NK-92 treated with Interleukin-12 subunit alpha and Interleukin-12 subunit beta, amount 100 ng/mL, for 24 hours (cell line): ENCODE data around the gene CDK15.

ENCODE experiments used
- DNase-seq: peaks from one replicate; lab custom pipeline; 2025; lab: John Stamatoyannopoulos, UW

Gene CDK15

DNA sequence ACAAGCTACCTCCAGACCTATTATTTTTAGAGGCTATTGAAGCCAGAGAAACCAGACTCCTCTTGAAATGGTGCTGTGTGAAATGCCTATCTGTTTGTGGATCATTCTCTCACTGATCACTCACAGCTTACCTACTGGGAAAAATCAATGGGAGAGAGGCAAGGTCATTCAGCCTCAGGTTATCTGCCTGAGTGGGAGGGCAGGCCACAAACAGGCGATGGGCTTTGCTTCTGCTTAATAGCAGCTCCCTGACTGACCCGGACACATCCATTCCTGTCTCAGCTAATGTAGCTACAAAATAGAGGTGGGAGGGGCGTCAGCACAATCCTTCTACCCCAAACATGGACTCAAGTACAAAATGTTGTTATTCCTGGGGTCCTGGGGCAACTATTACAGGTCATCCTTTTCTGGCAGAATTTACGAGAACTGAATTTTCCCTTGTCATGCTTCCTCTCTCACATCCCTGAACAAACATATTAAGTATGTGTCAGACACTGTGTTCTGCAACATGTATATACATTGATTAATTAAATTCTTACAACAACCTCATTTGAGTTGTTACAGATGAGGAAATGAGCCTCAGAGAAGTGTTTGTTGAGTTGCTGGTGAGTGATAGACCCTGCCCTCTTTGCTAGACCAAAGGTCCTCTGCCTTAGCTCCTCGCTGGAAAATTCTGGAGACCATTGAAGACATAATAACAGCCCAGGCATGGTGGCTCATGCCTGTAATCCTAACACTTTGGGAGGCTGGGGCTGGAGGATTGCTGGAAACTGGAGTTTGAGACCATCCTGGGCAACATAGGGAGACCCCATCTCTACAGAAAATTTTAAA lies 60.5 kb downstream of the CDK15 start:
- DNase-seq = no peak

DNA sequence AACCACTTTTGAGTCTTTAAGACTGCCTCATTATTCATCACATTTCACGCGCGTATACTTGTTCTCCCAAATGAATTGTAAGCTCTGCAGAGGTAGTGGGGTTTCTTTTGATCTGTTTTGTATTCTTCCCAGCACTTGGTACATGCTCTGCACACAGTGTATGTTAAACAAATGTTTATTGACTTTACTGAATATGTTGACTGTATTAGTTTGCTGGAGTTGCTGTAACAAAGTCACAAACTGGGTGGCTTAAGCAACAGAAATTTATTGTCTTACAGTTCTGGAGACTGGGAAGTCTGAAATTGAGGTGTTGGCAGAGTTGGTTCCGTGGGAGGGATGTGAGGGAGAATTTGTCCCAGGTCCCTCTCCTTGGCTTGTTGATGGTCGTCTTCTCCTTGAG lies 65.1 kb downstream of the CDK15 start:
- DNase-seq = no peak

DNA sequence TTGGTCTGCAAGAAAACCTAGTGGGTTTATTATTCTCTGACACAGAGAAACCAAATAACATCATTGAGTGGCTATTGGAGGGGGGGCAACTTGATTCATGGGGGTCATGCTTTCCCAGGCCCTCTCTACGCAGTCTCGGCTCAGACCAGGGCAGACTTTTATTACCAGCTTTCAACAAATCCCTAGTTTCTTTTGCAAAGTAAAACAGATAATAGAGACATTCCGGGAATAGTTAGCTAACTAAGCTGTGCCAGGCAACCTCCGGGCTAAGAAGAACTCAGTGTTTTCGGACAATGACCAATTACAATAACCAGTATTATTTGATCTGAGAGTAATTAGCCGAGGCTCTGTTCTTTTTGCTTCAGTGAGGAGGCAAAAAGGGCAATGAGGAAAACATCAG lies 66.3 kb downstream of the CDK15 start:
- DNase-seq = no peak

DNA sequence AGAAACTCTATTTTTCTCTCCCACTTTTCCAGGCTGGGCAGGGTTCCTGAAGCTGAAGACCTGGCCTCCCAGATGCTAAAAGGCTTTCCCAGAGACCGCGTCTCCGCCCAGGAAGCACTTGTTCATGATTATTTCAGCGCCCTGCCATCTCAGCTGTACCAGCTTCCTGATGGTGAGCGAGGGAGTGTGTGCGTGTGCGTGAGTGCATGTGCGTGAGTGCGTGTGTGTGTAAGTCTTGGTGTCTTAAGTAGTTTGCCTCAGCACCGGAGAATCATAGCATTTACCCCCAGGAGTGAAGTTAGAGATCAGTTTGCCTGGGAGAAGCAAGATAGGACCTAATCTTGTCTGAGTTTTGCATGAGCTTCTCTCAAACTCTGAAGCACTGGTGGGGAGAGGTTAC lies 73.7 kb downstream of the CDK15 start:
- no peak for DNase-seq

DNA sequence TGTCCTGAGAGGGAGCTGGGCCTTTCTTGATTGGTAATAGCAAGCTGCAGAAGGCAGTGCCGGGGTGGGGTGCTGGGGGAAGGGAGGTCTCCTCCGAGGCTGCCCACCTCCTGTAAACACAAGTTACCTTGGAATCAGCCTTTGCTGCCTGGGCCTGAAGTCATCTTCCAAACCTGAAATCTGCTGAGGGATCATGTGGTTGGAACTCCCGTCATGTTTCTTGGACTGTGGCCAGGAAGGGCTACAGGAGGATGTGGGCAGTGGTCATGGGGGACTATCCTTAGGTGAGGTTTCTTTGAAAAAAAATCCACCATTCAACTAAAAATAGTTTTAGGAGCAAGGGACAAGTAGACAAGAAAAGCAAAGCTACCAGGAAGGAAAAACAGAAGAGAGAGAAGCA lies 74.2 kb downstream of the CDK15 start:
- no peak for DNase-seq

DNA sequence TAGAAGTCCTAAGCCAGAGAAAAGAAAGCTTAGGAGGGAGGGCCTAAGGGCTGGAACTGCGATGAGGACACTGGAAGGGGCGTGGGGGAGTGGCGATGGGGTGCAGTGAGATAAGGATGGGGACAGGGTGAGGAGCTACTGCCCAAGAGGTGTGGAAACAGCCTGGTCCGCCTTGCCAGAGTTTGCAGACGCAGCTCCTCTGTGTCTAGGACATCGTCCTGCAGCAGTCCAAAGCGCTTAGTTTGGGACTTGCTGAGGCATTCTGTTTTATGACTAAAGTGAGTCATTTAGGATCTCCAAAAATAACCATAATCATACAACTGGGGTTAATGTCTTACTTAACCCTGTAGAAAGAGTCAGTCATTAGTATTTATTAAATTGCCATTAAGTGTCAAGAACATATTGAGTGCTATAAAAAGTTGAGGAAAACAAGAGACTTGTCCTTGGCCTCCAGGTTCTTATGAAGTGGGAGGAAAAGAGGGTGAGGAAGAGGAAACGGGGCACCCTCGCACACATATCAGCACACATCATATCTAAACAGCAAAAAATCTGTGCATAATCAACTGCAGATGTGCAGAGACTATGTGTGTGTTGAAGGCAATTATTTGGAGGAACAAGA lies 74.8 kb downstream of the CDK15 start:
- DNase-seq = no peak

DNA sequence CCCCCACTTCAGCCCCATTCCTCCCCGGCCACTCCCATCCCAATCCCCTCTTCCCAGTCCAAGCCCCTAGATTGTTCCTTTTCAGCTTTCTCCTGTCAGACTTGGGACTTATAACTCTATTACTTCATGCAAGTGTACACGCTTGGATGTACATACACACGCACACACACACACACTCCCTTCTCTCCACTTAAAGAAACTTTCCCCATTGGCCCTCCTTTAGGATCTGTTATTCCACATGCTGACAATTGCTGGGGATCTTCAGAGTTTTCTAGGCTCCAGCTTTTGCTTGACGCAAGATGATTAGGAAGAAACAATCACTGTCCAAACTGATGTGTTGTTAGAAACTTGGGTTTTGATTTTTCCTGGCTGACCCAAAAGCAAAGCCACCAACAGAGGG lies 75.4 kb downstream of the CDK15 start:
- DNase-seq = no peak

DNA sequence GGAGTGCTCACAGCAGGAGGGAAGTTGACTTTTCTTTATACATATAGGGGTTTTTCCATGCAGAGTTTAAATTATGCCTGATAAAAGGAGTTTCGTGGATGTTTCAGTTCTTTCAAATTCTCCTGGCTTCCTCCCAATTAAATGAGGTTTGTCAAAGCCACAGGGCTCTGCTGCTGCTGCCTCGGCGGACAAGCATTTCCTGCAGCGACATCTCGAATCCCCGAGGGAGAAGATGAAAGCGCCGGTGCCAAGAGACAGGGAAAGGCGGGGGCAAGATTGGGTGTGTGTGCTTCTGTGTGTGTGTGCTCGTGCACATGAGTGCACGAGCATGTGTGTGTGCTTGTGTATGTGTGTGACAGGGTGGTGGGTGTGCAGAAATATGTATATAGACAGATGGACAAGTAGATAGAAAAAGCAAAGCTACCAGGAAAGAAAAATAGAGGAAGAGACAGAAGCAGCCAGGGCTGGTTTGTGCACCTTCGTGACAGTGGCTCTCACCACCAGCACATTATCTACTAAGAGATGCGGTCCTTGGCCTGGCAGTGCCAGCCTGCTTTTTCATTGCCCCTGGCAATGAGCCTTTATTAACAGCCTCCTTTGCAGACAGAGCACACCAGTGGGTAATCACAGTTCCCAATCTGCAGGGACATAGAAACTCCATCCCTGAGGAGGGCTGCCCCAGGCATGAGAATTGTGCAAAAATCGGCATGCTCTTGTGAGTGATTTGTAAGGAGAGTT lies 76.2 kb downstream of the CDK15 start:
- DNase-seq = no peak

DNA sequence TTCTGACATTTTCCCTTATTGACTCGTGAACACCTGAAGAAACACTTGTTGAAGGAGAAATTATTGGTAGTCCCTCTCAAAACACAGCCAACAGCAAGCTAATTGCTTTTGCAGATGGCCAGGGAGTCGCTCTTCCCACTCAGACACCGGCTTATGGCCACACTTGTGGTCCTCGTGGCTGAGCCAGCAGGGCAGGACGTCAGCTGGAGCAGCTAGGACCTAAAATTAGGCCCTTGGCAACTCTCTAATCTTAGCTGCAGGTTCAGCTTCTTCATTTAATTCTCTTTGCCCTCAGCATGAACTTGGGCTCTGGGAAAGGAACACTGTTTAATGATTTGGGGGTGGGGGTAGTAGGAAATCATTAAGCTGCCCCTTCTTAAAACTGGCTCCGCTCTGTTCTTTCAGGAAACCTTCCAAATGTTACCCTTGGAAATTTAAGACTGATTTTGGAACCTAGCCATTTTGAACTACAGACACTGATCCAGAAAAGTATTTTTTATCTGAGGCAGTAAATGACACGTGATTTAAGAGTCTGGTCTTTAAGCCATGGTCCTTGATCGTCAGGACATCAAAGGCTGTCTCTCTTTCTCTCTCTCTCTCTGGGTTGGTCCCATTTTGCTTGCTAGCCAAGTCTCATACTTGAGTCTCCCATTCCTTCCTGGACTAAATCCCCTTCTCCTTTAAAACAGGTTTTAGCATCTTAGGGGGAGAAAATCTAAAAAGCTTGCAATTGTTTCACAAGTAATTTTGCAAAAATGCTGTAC lies 77.5 kb downstream of the CDK15 start:
- no peak for DNase-seq

DNA sequence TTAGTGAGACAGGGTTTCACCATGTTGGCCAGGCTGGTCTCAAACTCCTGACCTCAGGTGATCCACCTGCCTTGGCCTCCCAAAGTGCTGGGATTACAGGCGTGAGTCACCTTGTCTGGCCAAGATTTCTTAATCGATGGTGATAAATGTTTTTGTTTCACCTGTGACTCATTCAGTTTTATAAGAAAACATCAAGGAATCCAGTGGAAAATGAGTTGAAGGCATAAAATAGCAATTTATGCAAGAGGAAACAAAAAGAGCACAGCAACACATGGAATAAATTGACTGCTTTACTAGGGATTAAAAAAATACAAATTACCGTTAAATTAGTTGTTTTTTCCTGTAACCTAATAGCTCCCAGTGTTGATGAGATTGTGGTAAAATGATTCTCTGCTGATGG lies 80.2 kb downstream of the CDK15 start:
- DNase-seq = no peak

DNA sequence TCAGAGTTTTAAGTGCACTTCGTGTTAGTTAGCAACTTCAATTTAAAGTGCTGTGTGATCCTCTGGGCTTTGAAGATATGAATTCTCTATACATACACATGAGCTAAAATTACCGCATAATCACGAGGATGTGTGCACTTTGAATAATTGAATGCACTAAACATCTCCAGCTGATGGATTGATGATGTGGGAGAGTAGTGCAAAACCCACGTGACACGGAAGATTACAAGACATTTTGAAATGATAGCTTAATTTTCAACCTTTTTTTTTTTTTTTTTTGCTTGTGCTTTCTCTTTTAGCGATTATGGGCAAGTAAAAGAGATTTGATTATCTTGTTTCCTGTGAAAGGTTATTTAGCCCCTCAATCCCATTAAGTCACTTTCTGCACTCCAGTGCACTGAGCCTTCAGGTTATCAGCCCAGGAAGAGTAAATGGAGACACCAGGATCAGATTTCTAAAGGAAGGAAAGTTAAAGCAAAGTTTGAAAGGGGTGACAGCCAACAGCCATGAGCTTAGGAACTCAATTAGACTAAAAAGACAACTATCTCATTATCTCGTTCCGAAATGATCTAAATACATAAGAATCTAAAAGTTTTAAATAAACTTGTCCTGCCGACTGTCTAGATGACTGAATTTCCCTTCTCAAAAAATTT lies 81.6 kb downstream of the CDK15 start:
- DNase-seq = no peak

DNA sequence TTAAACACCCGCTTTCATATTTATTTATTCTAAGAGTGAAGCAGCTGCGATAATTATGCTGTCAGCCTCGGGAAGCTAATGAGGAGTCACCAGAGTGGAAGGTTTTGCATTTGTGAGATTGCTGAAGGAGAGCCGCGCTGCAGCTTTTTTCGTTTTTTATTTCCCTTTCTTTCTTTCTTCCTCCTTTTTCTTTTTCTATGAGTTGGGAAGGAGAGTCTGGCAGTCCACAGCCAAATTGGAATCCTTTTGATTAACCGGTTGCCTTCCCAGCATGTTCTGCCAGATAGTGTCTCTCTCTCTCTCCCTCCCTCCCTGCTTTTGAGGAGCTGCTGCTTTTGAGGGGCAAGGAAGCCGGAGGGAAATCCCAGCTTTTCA lies 82.1 kb downstream of the CDK15 start:
- no peak for DNase-seq

DNA sequence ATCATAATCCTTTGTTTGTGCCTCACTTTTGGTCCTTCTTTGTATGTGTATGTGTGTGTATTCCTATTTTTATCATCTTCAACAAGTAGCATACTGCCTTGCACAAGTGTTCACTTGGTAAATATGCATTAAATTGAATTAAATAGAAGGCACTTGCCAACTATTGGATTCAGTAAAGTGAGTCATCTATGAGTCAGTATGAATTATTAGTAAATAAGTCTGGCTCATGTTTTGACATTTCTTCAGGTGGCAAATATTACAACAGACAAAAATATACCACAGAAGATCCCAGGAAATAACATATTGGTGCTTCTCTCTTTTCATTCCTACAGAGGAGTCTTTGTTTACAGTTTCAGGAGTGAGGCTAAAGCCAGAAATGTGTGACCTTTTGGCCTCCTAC lies 84.1 kb downstream of the CDK15 start:
- no peak for DNase-seq

DNA sequence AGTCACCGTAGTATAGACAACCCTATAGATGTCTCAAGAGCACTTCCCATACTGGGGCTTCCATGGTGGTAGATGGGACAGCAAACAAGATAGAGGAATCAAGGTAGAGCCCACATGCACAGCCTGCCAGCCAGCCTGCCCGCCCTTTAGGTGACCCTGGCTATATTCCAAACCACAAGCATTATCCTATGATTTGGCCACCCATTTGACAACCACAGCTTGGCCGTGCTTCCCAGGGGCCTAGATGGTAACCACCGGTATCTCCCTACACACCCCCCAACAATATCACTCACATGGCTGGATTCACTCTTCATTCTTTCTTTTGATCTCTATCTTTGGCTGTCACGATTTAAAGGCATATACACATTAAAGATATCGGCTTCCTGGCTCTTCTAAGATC lies 85.3 kb downstream of the CDK15 start:
- DNase-seq = no peak

DNA sequence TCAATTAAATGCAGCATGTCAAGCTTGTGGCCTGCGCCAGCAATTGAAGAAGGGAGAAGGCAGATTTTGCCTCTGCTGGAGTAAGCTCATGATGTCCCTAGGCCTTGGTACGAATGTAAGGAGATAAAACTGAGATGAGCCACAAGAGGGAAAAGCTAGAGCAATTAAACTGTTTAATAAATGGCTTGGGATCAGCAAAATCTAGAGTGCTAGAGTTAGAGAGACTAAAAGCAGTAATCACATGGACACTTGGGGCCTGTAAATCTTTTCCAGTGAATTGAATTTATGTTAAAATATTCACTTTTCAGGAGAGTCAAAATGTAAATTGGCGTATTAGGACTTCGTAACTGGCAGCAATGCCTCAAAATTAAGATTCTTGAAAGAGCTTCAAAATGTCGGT lies 86.2 kb downstream of the CDK15 start:
- no peak for DNase-seq

DNA sequence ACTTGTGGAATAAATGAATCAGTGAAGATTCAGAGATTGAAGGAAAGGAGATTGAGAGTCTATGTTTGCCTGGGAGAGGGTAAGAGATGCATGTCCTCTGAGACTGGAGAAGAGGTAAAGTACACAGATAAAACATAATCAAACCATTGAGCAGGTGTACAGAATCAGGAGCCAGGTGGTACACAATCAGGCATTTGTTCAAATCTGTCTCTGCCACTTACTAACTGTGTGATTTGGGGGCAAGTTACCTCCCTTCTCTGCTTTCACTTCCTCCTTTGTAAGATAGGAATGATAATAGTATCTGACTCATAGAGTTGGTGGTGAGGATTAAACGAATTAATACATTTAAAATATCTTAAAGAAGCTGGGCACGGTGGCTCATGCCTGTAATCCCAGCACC lies 94.0 kb downstream of the CDK15 start:
- DNase-seq = no peak

DNA sequence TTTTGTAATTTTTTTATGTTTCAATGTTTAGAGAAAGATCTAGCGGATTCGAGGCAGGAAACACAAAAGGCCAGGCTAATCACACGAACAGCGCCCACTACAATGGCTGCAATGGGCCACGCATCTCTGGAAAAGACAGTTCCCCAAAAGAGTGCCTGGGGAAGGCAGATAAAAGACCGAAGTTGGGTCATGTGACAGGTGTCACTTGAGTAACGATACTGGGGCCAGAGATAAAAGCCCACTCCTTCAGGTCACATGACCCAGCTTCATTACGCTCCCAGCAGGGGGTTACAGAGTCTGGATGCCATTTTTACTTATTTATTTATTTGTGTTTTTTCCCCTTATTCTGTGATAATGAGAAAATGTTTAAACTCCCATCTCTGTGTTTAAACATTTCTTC lies 95.4 kb downstream of the CDK15 start:
- no peak for DNase-seq

DNA sequence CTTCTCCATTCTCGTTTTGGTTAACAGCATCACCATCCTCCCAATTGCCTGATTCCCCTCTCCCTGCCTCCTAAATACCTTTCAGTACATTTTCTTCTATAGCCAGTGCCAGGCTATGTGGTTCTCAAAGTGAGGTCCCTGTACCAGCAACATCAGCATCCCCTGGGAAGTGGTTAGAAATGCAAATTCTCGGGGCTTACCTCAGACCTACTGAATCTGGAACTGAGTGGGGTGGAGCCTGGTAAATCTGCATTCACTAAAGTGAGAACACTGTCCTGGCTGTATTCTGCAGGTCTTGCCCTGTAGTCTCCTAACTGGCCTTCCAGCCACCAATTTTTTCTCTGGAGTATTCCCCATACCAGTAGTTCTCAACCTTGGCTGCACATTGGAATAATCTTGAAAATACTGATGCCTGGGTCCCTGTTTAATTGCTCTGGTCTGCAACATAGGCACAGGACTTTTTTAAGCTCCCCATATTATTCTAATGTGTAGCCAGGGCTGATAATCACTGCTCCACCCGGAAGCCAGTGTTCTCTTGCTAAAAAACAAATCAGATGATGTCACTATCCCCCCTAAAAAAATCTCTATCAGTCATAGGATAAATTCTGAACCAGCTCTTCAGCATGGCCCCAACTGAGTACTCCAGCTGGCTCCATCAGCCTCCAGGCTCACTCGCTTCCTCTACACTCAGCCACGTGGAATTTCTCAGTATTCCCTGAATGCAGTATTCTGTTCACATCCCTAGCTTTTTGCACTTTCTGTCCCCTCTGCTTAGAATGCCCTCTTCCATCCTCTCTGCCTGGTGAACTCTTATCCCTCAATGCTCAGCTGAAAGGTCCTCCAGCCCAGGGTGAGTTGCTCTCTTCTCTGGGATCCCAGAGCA lies 98.4 kb downstream of the CDK15 start:
- DNase-seq = no peak

DNA sequence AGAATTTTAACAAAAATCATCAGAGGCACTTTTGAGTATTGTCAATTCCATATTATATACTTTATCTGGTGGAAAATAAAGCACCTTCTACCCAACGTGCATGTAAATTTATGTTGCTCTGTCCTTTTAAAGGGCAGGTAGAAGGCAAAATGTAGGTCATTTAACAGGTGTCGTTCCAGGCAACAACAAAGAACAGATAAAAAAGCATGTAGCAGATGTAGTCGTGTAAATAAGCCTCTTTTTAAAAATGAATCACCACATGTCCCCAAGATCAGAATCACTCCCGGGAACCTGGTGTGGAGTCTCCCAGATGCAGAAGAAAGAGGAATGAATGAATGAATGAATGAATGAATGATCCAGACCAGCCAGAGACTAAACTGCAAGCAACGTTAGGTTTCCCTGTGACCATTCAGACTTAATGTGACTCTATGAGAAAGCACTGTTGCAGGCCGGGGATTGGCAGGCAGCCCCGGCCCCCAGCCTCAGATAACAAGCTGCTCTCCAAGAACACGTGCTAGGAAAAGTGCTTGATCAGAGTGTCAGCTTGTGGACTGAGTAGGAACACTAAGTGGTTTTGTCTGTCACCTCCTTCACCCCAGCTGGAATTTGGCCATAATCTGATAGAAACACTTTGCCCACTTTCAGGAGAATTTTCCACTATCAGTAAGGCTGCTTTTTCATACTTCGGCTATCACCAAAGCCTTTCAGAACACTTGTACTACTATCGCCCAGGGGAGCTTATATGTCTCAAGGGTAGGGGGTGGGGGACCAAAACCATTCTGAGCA lies 100.6 kb downstream of the CDK15 start:
- no peak for DNase-seq

DNA sequence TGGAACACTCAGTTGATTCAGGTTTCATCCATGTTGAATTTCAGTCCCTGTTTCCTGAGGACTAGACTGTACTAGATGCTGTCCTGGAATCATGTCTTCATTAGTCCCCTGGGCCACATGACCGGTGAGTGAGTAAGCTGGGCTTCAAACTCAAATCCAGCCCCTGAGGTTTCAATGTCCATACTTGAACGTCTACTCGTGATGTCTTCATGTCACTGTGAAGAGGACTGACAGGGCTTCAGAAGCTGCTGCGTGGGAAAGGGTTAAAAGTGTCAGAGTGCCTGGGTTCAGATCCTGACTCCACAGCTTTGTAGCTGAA lies 101.2 kb downstream of the CDK15 start:
- no peak for DNase-seq
